Testis (tissue), 3 donors: Measurements from ENCODE around the gene SSBP2. TPM values are rescaled to one million over a fixed set of nuclear protein-coding genes. Genes with fewer than 3 reads are reported as not detected.

ENCODE experiments used
- DNase-seq: peaks from one replicate; pipeline ENCODE4 v3.0.0-alpha.2; 2019
- H3K27ac ChIP-seq, 2 donors: fragments of 200-600 bp; sonication (generic); one replicate each; pipeline ENCODE4 v1.5.1; 2019
- H3K27me3 ChIP-seq: fragments of 200-600 bp; sonication (generic); one replicate; pipeline ENCODE4 v1.5.1; 2019
- H3K36me3 ChIP-seq: fragments of 200-600 bp; sonication (generic); one replicate; pipeline ENCODE4 v1.5.1; 2017; ENCODE audit warnings: low read depth; ENCODE audit errors: missing control alignments
- H3K4me1 ChIP-seq: fragments of 200-600 bp; sonication (generic); one replicate; pipeline ENCODE4 v1.5.1; 2019
- H3K4me3 ChIP-seq, 2 donors: fragments of 200-600 bp; sonication (generic); one replicate each; pipeline ENCODE4 v1.5.1; 2017 to 2019
- H3K9me3 ChIP-seq: fragments of 200-600 bp; sonication (generic); one replicate; pipeline ENCODE4 v1.5.1; 2017
- CTCF ChIP-seq, 3 experiments: fragments of 450-650 bp in 2 of 3; fragments of 200-600 bp in 1 of 3; sonication (generic) in 1 of 3; IDR thresholded peaks; one replicate each; pipeline ENCODE4 v1.5.1; 2016 to 2019; ENCODE audit warnings: antibody characterized with exemption in 3 of 3, mild to moderate bottlenecking in 2 of 3, moderate library complexity in 1 of 3
- POLR2A ChIP-seq: fragments of 450-650 bp; IDR thresholded peaks from one replicate; pipeline ENCODE4 v1.6.1; 2017; ENCODE audit warnings: antibody characterized with exemption, mild to moderate bottlenecking, moderate library complexity
- WGBS, 2 donors: methylation state at CpG; one replicate each; pipeline ENCODE4 v1.1.5; 2018; 5-methylcytosine and 5-hydroxymethylcytosine counted together
- intact Hi-C: fragments of 100-400 bp; cut with DNase I; formaldehyde crosslinking; loops from one replicate; pipeline ENCODE4 v1.15.1; 2023; ENCODE audit warnings: low total_unique reads
- polyA plus RNA-seq: library from polyadenylated mRNA; stranded (reverse); fragments of 350-450 nt; fragmentation: Illumina TruSeq; extraction: RNeasy Lipid Tissue Mini Kit (QIAGEN cat#74804); gene quantifications from one replicate; pipeline ENCODE4 v1.2.3, GENCODE V29; 2014; ENCODE audit warnings: low read depth, low replicate concordance; ENCODE audit not compliant: insufficient read depth
- total RNA-seq, 2 donors: library from RNA; depleted of rRNA; stranded (reverse); fragments of >200 nt; gene quantifications; one replicate each; pipeline ENCODE4 v1.2.3, GENCODE V29; 2016

Gene SSBP2
- total and polyA plus RNA-seq, 3 donors from 2014 or later: 17.5 to 27.6 (median 22.7) TPM

GRCh38 chr5:81789033-81789432 lies 38.1 kb upstream of the SSBP2 start:
- DNase-seq: no peak
- Histone ChIP-seq H3K27ac (no peak overlapping the region), H3K4me3 (no peak overlapping the region), H3K27me3 (no peaks in the 10 kb centered on the region), H3K9me3 (no peaks in the 10 kb centered on the region), H3K36me3 (no peaks in the 10 kb centered on the region), H3K4me1 (peaks cover 12% of the 10 kb centered on the region)
- no peak for TF ChIP-seq CTCF (IDR thresholded peaks at IDR 0.05)
- no peak for TF ChIP-seq POLR2A
- 74 to 80% methylated on average over 5 of the region's 5 CpGs for WGBS, 2 donors
- intact Hi-C loops: loop anchor here (5.0 kb wide), 1 partner anchor 37 kb away; the partner anchor contains the start of gene SSBP2

DNA sequence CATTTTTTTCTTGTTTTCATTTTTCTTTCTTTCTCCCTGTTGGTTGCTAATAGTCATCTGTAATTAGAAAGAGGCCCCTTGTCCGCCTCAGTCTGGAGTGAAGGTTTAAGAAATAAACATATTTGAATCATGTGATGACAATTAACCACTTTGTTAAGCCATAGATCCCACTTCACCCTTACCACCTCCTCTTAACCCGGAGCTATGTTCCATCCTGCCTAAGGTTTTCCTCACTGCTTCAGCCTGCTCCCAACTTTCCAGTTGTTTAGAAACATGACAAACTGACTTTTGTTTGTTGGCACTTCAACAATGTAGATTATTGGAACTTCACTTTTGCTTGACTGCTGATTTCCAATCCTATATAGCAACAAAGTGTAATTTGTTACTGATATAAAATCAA lies 37.4 kb upstream of the SSBP2 start:
- H3K4me1 ChIP-seq: peaks cover 12% of the 10 kb centered on the region
- TF ChIP-seq CTCF (IDR thresholded peaks at IDR 0.05): no peak
- no peak for TF ChIP-seq POLR2A
- H3K9me3 ChIP-seq: no peaks in the 10 kb centered on the region
- DNase-seq: no peak
- H3K4me3 ChIP-seq: no peak overlapping the region
- no peaks in the 10 kb centered on the region for H3K36me3 ChIP-seq
- no peak overlapping the region for H3K27ac ChIP-seq
- intact Hi-C loops: loop anchor here (5.0 kb wide), 1 partner anchor 36 kb away; the partner anchor contains the start of gene SSBP2
- no peaks in the 10 kb centered on the region for H3K27me3 ChIP-seq
- WGBS, 2 donors: 35 to 50% methylated on average over 2 of the region's 2 CpGs

DNA sequence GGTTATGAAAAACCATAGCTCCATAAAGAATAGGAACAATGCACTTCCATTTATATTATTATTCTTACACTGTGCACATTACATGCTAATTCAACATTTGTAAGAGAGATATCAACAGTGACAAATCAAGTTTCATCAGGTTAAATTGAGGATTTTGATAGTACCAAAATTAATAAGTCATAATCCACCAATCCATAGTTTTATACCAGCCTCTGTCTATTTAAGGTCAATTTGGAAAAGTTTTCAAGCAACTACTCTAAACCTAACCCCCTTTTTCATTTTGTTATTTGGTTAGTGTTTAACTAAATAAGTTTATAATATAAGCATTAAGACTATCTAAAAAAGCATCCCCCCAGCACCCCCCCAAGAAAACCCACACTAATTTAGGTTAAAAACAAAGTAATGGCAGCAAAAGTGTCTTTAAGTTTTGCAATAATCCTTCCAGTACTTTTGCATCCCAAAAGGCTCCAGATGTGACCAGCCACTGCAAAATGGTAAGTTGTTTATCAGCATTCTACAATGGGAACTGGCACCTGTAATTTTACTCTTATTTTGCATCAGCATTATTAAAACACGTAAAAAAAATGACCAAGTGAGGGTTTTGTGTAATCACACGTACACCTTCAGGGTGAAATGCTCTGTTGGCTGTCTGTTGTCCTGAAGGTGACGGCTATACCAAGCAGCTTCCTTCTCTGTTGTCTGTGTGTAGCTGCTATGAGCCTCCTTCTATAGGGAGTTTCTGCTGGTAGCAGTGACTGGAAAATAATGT lies 36.8 kb upstream of the SSBP2 start:
- TF ChIP-seq CTCF (IDR thresholded peaks at IDR 0.05) (no peak), POLR2A (no peak)
- DNase-seq: peak; percentile 86

GRCh38 chr5:81786991-81787390 lies 36.1 kb upstream of the SSBP2 start:
- TF ChIP-seq CTCF (IDR thresholded peaks at IDR 0.05) (no peak), POLR2A (no peak)
- no peak for DNase-seq
- 85% methylated on average over 5 of the region's 5 CpGs for WGBS, 2 donors
- H3K4me1 ChIP-seq: peaks cover 12% of the 10 kb centered on the region
- H3K27me3 ChIP-seq: no peaks in the 10 kb centered on the region
- no peak overlapping the region for H3K27ac ChIP-seq
- intact Hi-C loops: loop anchor here (5.0 kb wide), 1 partner anchor 35 kb away; the partner anchor contains the start of gene SSBP2
- no peaks in the 10 kb centered on the region for H3K9me3 ChIP-seq
- no peaks in the 10 kb centered on the region for H3K36me3 ChIP-seq
- H3K4me3 ChIP-seq: no peak overlapping the region

More for the DNA sequence above, 36.8 kb upstream of the SSBP2 start:
- H3K27me3 ChIP-seq: no peaks in the 10 kb centered on the region
- H3K4me1 ChIP-seq: peaks cover 12% of the 10 kb centered on the region
- WGBS, 2 donors: 27 to 30% methylated on average over 3 of the region's 3 CpGs
- intact Hi-C loops: loop anchor here (5.0 kb wide), 1 partner anchor 35 kb away; the partner anchor contains the start of gene SSBP2
- H3K4me3 ChIP-seq: no peak overlapping the region
- no peaks in the 10 kb centered on the region for H3K9me3 ChIP-seq
- H3K27ac ChIP-seq: no peak overlapping the region
- no peaks in the 10 kb centered on the region for H3K36me3 ChIP-seq
